Measurements from ENCODE around the gene GID8. TPM values are rescaled to one million over a fixed set of nuclear protein-coding genes. Genes with fewer than 3 reads are reported as not detected.

Gene GID8
- total and polyA plus RNA-seq, 4 experiments from 2014 or later = 11.2 to 47.8 (median 31.7) TPM

GRCh38 chr20:62897666-62898065 lies 40.3 kb upstream of the GID8 start:
- POLR2A ChIA-PET (ENCODE audit: partially characterized antibody) = interaction anchor here (0.9 to 7.5 kb wide), 3 partner anchors 20 to 40 kb away, joined by 4 to 49 read pairs (median 5); partner anchors contain the start of genes DIDO1 and GID8
- intact Hi-C loops (cut with micrococcal nuclease) = no loop called here
- peaks cover 32 to 59% of the 10 kb centered on the region in 2 donors for H3K36me3 Mint-ChIP-seq

DNA sequence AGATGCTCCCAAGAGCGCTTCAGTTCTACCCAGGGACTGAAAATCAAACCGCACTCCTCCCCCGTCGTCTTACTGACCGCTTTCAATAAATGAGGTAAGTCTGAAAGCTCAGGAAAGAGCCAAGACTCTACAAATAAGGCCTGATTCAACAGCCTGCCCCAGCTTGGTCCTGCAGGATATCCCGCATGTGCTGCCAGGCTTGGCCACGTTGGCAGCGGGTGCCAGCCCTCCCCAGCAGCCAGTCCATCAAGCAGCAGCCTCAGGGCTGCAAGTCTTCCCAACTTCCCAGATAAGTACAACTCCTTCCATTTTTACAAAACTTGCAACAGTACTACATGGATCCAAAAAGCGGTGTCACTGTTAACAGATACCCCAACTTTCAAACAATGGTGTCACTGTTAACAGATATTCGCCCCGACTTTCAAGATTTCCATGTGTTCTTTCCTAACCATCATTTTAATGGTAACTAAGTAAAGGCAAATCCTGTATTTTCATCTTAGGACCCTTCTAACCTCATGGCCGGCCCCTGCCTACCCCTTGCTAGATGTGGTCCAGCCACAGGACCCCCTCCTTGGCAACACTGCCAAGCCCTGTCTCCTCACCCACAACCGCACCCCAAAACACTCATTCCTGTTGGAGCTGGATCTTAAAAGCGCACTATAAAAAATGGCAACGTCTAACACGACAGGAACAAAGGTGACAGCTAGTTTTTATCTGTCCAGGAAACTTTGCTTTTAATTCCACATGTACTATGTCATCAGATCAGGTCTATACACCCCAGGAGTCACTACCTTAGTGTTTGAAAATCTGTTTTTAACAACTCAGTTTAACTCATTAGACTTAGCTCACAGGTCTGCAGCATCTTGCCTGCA lies 39.6 kb upstream of the GID8 start:
- H3K4me1 ChIP-seq (ENCODE audit: insufficient read depth, low read length) = peaks cover 28% of the 10 kb centered on the region
- Mint-ChIP-seq H3K4me3 (peak overlapping the region in 2 of 8 donors; percentile 16 to 20), H3K27me3 (no peaks in the 10 kb centered on the region), H3K4me1 (peaks cover 21 to 40% (median 33%) of the 10 kb centered on the region in 4 donors), H3K9me3 (no peaks in the 10 kb centered on the region), H3K36me3 (peaks cover 26 to 58% of the 10 kb centered on the region in 2 donors), H3K27ac (no peak overlapping the region)
- H3K27ac ChIP-seq (ENCODE audit: low read depth, low read length) = no peak overlapping the region
- ChIA-PET POLR2A (ENCODE audit: partially characterized antibody) (interaction anchor here (1.2 to 7.5 kb wide), 2 partner anchors 20 to 28 kb away, joined by 4 to 49 read pairs; partner anchors contain the start of gene DIDO1), CTCF (ENCODE audit: partially characterized antibody) (interaction anchor here (0.7 to 6.9 kb wide), 12 partner anchors 10 to 111 kb away, joined by 3 to 90 read pairs (median 4); partner anchors contain the start of gene DIDO1)
- peaks cover 37% of the 10 kb centered on the region for H3K36me3 ChIP-seq (ENCODE audit: insufficient read depth, low read length)
- no peaks in the 10 kb centered on the region for H3K27me3 ChIP-seq (ENCODE audit: insufficient read depth, low read length)
- H3K4me3 ChIP-seq (ENCODE audit: low read length in 2 of 2) = no peak overlapping the region
- no peak for DNase-seq
- no peaks in the 10 kb centered on the region for H3K9me3 ChIP-seq (ENCODE audit: control insufficient read depth in 1 of 2, low read length in 2 of 2)
- intact Hi-C loops (cut with micrococcal nuclease) = no loop called here

More at GRCh38 chr20:62897666-62898065, 40.3 kb upstream of the GID8 start:
- H3K4me3 ChIP-seq (ENCODE audit: low read length in 2 of 2) = no peak overlapping the region
- no peaks in the 10 kb centered on the region for H3K9me3 ChIP-seq (ENCODE audit: control insufficient read depth in 1 of 2, low read length in 2 of 2)
- H3K27me3 ChIP-seq (ENCODE audit: insufficient read depth, low read length) = no peaks in the 10 kb centered on the region
- H3K27ac ChIP-seq (ENCODE audit: low read depth, low read length) = no peak overlapping the region
- Mint-ChIP-seq H3K27me3 (no peaks in the 10 kb centered on the region), H3K27ac (peak overlapping the region in 1 of 7 donors; percentile 78), H3K4me3 (no peak overlapping the region), H3K4me1 (peaks cover 21 to 40% (median 34%) of the 10 kb centered on the region in 4 donors), H3K9me3 (no peaks in the 10 kb centered on the region)
- no peak for DNase-seq
- peaks cover 28% of the 10 kb centered on the region for H3K4me1 ChIP-seq (ENCODE audit: insufficient read depth, low read length)
- H3K36me3 ChIP-seq (ENCODE audit: insufficient read depth, low read length) = peaks cover 38% of the 10 kb centered on the region
- CTCF ChIA-PET (ENCODE audit: partially characterized antibody) = interaction anchor here (0.7 to 5.0 kb wide), 5 partner anchors 11 to 111 kb away, joined by 3 to 35 read pairs (median 11); no protein-coding TSS in a partner anchor

DNA sequence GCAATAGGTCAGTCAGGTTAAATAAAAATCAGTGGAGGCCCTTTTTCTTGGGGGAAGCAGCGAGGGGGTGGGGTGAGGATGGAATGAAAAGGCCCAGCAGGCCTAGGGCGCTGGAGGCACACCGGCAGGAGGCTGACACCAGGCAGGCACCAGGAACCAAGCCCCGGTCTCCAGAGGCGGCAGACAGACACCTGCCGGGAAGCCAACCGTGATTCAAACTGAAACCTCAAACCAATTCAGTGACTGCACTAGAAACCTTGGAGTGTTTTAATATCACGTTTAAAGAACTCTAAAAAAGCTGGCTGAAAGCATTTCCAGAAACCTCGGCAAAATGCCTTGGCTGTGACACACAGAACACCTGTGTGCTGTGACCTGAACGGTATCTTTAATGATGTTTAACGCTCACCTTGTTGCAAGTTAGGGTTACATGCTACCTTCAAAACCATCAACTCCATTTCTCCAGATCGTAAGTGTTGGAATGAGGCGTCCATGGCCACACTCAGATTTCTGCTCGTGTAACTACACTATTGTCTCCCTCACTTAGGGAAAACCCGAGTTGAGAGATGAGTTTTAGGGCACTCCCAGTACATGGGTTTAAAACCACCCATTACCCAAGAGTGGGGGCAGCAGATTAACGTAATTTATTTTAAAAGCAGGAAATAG lies 38.8 kb upstream of the GID8 start:
- H3K36me3 ChIP-seq (ENCODE audit: insufficient read depth, low read length) = peaks cover 37% of the 10 kb centered on the region
- H3K27ac ChIP-seq (ENCODE audit: low read depth, low read length) = no peak overlapping the region
- ChIA-PET POLR2A (ENCODE audit: partially characterized antibody) (interaction anchor here (0.9 to 7.5 kb wide), 8 partner anchors 8 to 115 kb away, joined by 3 to 49 read pairs (median 4); partner anchors contain the start of gene DIDO1), CTCF (ENCODE audit: partially characterized antibody) (interaction anchor here (1.0 to 6.9 kb wide), 14 partner anchors 9 to 113 kb away, joined by 3 to 90 read pairs (median 8); partner anchors contain the start of gene DIDO1)
- DNase-seq = no peak
- H3K9me3 ChIP-seq (ENCODE audit: control insufficient read depth in 1 of 2, low read length in 2 of 2) = no peaks in the 10 kb centered on the region
- peaks cover 28% of the 10 kb centered on the region for H3K4me1 ChIP-seq (ENCODE audit: insufficient read depth, low read length)
- Mint-ChIP-seq H3K4me1 (peaks cover 21 to 40% (median 33%) of the 10 kb centered on the region in 4 donors), H3K4me3 (peak overlapping the region in 5 of 8 donors; percentile 1 to 47 (median 17)), H3K27me3 (no peaks in the 10 kb centered on the region), H3K36me3 (peaks cover 23 to 58% of the 10 kb centered on the region in 2 donors), H3K27ac (peak overlapping the region in 4 of 7 donors; percentile 30 to 86 (median 66)), H3K9me3 (no peaks in the 10 kb centered on the region)
- intact Hi-C loops (cut with micrococcal nuclease) = no loop called here
- H3K4me3 ChIP-seq (ENCODE audit: low read length in 2 of 2) = no peak overlapping the region
- H3K27me3 ChIP-seq (ENCODE audit: insufficient read depth, low read length) = no peaks in the 10 kb centered on the region

- peak overlapping the region in 2 of 7 donors; percentile 86 to 90 for H3K27ac Mint-ChIP-seq
- H3K27ac ChIP-seq (ENCODE audit: low read depth, low read length) = no peak overlapping the region
- peaks cover 20 to 56% of the 10 kb centered on the region in 2 donors for H3K36me3 Mint-ChIP-seq
- intact Hi-C loops (cut with micrococcal nuclease) = loop anchor here (1.0 kb wide), 4 partner anchors 22 to 110 kb away; partner anchors contain the start of gene DIDO1
- H3K27me3 Mint-ChIP-seq = no peaks in the 10 kb centered on the region
- H3K27me3 ChIP-seq (ENCODE audit: insufficient read depth, low read length) = no peaks in the 10 kb centered on the region
- H3K4me3 Mint-ChIP-seq = peak overlapping the region in 2 of 8 donors; percentile 13 to 65
- H3K36me3 ChIP-seq (ENCODE audit: insufficient read depth, low read length) = peaks cover 36% of the 10 kb centered on the region
- no peaks in the 10 kb centered on the region for H3K9me3 ChIP-seq (ENCODE audit: control insufficient read depth in 1 of 2, low read length in 2 of 2)
- peaks cover 21 to 40% (median 33%) of the 10 kb centered on the region in 4 donors for H3K4me1 Mint-ChIP-seq
- no peak for DNase-seq
- CTCF ChIA-PET (ENCODE audit: partially characterized antibody) = interaction anchor here (1.0 to 6.9 kb wide), 14 partner anchors 9 to 112 kb away, joined by 3 to 90 read pairs (median 8); partner anchors contain the start of gene DIDO1
- peaks cover 28% of the 10 kb centered on the region for H3K4me1 ChIP-seq (ENCODE audit: insufficient read depth, low read length)
- no peaks in the 10 kb centered on the region for H3K9me3 Mint-ChIP-seq
- no peak overlapping the region for H3K4me3 ChIP-seq (ENCODE audit: low read length in 2 of 2)
- POLR2A ChIA-PET (ENCODE audit: partially characterized antibody) = interaction anchor here (0.9 to 7.5 kb wide), 9 partner anchors 9 to 115 kb away, joined by 3 to 49 read pairs (median 4); partner anchors contain the start of genes DIDO1 and GID8
Measured at GRCh38 chr20:62899633-62900051, 38.3 kb upstream of the GID8 start.

GRCh38 chr20:62900052-62900691 lies 37.8 kb upstream of the GID8 start:
- peak overlapping the region; percentile 39 to 90 (median 86) for H3K27ac Mint-ChIP-seq

More at GRCh38 chr20:62900052-62900691, 37.8 kb upstream of the GID8 start:
- H3K4me1 ChIP-seq (ENCODE audit: insufficient read depth, low read length) = peaks cover 28% of the 10 kb centered on the region
- no peaks in the 10 kb centered on the region for H3K9me3 ChIP-seq (ENCODE audit: control insufficient read depth in 1 of 2, low read length in 2 of 2)
- ChIA-PET CTCF (ENCODE audit: partially characterized antibody) (interaction anchor here (1.0 to 6.9 kb wide), 13 partner anchors 8 to 112 kb away, joined by 3 to 90 read pairs (median 9); partner anchors contain the start of gene DIDO1), POLR2A (ENCODE audit: partially characterized antibody) (interaction anchor here (0.8 to 7.5 kb wide), 10 partner anchors 9 to 114 kb away, joined by 3 to 49 read pairs (median 4); partner anchors contain the start of genes DIDO1, GID8 and SLC17A9)
- Mint-ChIP-seq H3K4me3 (peak overlapping the region in 6 of 8 donors; percentile 55 to 85 (median 66)), H3K27me3 (no peaks in the 10 kb centered on the region), H3K36me3 (peaks cover 19 to 56% of the 10 kb centered on the region in 2 donors), H3K9me3 (no peaks in the 10 kb centered on the region), H3K4me1 (peaks cover 21 to 44% (median 33%) of the 10 kb centered on the region in 4 donors)
- DNase-seq = peak; percentile 76 to 80 (median 77)
- peaks cover 36% of the 10 kb centered on the region for H3K36me3 ChIP-seq (ENCODE audit: insufficient read depth, low read length)
- intact Hi-C loops (cut with micrococcal nuclease) = loop anchor here (1.0 kb wide), 4 partner anchors 21 to 109 kb away; partner anchors contain the start of gene DIDO1
- no peak overlapping the region for H3K4me3 ChIP-seq (ENCODE audit: low read length in 2 of 2)
- no peaks in the 10 kb centered on the region for H3K27me3 ChIP-seq (ENCODE audit: insufficient read depth, low read length)
- H3K27ac ChIP-seq (ENCODE audit: low read depth, low read length) = peak overlapping the region; percentile 22

All from CD4-positive, alpha-beta memory T cell (primary cell).